Choroid plexus epithelial cell (primary cell): ENCODE data around the gene DEK.
A peak's percentile ranks its signal among the peaks of the same experiment; 100 is the strongest.

Experiments
- DNase-seq: peaks from one replicate; pipeline ENCODE4 v3.0.0-alpha.2; 2010; ENCODE audit warnings: low read depth
- H3K4me3 ChIP-seq: 2 replicates; pipeline ENCODE4 v1.5.1; 2011; ENCODE audit warnings: low read depth, mild to moderate bottlenecking, control low read depth, low read length, moderate library complexity
- TF ChIP-seq, protein P1 (sequence below): conservative IDR thresholded peaks from 2 replicates; pipeline ENCODE4 v1.5.1; 2011; ENCODE audit warnings: low read depth, mild to moderate bottlenecking, control low read depth, inconsistent platforms, low read length, moderate library complexity

DEK gene

DNA sequence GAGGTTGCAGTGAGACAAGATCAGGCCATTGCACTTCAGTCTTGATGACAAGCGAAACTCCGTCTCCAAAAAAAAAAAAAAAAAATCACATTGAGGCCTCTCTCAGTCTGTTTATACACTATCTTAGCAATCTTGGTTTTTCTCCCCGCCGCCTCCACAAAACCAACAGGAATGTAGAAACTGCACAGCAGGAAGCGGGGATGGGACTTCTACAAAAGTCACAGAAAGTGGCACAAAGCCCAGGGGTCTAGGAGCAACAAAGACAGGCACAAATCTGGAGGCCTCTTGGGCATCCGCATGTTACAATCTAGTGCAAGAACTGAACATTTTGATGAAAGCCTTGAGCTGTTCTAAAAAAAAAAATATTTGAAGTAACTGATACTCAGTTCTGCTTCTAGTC, 60.5 kb downstream of the DEK start:
- DNase-seq: peak; percentile 56
- TF ChIP-seq, protein P1, sequence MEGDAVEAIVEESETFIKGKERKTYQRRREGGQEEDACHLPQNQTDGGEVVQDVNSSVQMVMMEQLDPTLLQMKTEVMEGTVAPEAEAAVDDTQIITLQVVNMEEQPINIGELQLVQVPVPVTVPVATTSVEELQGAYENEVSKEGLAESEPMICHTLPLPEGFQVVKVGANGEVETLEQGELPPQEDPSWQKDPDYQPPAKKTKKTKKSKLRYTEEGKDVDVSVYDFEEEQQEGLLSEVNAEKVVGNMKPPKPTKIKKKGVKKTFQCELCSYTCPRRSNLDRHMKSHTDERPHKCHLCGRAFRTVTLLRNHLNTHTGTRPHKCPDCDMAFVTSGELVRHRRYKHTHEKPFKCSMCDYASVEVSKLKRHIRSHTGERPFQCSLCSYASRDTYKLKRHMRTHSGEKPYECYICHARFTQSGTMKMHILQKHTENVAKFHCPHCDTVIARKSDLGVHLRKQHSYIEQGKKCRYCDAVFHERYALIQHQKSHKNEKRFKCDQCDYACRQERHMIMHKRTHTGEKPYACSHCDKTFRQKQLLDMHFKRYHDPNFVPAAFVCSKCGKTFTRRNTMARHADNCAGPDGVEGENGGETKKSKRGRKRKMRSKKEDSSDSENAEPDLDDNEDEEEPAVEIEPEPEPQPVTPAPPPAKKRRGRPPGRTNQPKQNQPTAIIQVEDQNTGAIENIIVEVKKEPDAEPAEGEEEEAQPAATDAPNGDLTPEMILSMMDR: no peak
- no peak overlapping the region for H3K4me3 ChIP-seq

DNA sequence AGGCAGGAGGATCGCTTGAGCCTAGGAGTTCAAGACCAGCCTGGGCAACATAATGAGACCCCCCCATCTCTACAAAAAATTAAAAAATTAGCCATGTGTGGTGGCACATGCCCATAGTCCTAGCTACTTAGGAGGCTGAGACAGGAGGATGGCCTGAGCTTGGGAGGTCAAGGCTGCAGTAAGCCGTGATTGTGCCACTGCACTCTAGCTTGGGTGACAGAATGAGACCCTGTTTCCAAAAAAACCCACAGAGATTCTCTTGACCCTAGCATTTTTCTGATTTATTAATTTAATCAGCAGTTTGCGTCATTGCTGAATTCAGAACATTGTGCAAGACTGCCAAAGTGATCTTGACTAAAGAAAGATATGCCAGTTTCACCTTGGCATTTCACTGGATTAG, 72.3 kb downstream of the DEK start:
- no peak for DNase-seq
- TF ChIP-seq, protein P1: no peak
- H3K4me3 ChIP-seq: no peak overlapping the region

DNA sequence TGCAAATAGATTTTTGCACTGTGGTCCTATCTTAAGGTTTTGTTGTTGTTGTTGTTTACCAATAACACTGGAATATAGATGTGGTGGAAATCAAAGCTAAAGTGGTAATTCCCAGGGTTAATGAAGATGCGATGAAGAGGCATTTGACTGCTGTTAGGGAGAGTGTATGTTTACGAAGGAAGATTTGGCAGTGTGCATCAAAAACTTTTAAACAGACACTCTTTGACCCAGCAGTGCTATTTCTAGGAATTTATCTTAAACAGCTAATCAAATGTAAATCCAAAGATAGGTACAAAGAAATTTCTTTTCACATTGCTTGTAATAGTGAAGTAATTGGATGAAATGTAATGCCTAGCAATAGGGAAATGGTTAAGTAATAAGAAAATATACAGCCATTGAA, 75.1 kb downstream of the DEK start:
- no peak overlapping the region for H3K4me3 ChIP-seq
- no peak for DNase-seq
- TF ChIP-seq, protein P1: no peak

DNA sequence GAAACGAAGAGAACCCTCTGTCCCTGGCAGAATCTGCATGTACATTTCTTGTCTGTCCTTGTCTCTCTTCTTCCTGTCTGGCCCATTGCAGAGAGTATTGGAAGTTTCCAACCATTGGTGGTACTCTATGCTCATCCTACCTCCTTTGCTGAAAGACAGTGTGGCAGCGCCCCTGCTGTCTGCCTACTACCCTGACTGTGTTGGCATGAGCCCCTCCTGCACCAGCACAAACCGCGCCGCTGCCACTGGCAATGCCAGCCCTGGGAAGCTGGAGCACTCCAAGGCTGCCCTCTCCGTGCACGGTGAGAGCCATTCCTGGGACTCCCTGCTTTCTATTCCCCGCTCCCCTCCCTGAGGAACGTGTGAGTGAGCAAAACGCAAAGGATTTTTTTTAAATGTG, 76.6 kb downstream of the DEK start:
- TF ChIP-seq, protein P1: no peak
- DNase-seq: no peak
- no peak overlapping the region for H3K4me3 ChIP-seq

DNA sequence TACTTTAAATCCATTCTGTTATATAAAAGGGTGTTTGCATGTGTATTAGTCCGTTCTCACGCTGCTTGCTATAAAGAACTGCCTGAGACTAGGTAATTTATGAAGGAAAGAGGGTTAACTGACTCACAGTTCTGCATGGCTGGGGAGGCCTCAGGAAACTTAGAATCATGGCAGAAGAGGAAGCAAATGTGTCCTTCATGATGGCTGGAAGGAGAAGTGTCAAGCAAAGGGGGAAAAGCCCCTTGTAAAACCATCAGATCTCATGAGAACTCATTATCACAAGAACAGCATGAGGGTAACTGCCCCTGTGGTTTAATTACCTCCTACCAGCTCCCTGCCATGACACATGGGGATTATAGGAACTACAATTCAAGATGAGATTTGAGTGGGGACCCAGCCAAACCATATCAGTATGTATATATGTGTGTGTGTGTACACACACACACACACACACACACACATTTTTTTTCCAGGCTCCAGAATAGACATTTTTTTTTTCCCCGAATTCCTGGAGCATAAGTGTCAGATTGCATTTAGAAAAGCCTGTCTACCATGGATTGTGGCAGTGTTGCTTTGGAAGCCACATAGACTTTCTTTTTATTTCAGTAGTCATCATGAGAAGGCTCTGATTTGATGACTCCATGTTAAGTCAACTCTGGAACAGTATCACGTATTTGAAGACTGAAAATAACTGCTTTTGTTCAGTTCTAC, 77.6 kb downstream of the DEK start:
- no peak overlapping the region for H3K4me3 ChIP-seq
- no peak for DNase-seq
- TF ChIP-seq, protein P1: no peak

DNA sequence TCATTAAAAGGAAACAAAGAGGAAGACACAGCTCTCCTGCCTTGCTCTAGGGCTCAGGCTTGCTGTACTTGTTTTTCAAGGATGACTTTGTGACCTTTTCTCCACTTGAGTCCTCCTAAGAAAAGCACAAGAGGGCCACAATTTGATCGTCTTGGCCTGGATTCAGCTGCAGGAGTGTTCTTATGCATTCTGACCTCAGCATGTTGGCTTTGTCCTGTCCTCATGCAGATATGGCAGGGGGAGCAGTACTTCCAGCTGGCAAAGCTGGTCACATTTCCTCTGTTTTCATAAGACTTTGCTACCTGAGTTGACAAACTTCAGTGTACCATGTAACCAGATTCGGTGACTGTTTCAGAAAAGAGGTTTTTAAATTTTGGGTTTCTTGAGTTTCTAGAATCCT, 78.3 kb downstream of the DEK start:
- no peak overlapping the region for H3K4me3 ChIP-seq
- TF ChIP-seq, protein P1: no peak
- DNase-seq: peak; percentile 66

DNA sequence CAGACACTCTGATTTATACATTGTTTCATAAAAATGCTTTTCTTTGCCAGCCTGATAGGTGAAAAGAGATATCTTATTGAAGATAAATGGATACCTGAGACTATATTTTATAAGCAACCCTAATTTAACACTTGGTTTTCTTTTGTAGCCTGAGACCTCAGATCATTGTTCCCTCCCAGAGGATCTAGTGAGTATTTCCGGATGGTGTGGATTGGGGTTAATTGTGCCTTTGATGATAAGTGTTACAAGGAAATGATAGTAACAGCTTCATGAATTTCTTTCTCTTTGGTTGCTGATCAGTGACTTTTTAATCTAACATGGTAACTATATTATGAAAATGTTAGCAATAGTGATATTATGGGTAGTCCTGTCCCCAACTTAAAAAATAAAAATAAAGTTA, 78.7 kb downstream of the DEK start:
- DNase-seq: no peak
- TF ChIP-seq, protein P1: no peak
- H3K4me3 ChIP-seq: no peak overlapping the region
